NT2/D1 (cell line): ENCODE results near the gene C1QTNF3.
"Not testable (repeated sequence)": the region's sequence is repeated elsewhere in the genome, so short reads cannot be mapped to it uniquely, and the experiment has no call there.

Source experiments
- YY1 ChIP-seq: IDR thresholded peaks from 2 replicates; pipeline ENCODE4 v1.6.1; 2011; ENCODE audit not compliant: insufficient read length, insufficient read depth
- ZNF274 ChIP-seq: IDR thresholded peaks from 2 replicates; pipeline ENCODE4 v1.6.1; 2011; ENCODE audit warnings: mild to moderate bottlenecking, low read depth, low read length

DNA sequence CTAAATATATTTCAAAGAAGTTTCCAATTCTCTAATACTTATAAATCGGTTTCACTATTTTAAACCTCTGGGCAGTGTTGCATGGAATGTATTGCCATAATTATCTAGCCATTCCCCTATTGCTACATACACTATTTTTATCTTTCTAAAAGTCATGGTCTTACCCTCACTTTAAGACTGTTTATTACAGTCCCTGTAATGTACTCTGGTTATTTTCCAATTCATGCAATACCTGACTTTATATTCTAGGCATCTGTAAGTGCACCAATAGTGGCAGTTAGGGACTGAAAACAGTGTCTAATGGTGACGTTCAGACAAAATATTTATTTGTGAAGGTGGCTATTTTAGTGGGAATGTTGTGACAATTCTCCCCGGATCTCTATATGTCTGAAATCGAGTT lies 40.9 kb upstream of the C1QTNF3 start:
- not testable (repeated sequence) for TF ChIP-seq YY1, ZNF274
